Frontal cortex (tissue), 4 donors: ENCODE results near the gene FGF21. TPM values are rescaled to one million over a fixed set of nuclear protein-coding genes. Genes with fewer than 3 reads are reported as not detected.

Experiments used
- DNase-seq, 2 donors: peaks; one replicate each; pipeline ENCODE4 v3.0.0; 2012; ENCODE audit warnings: low spot score in 2 of 2
- FAIRE-seq: peaks from 2 replicates; lab custom pipeline; 2012; peaks lifted over from hg19 to GRCh38; lab: Jason Lieb, UNC
- total RNA-seq: library from RNA; depleted of rRNA; stranded (reverse); fragments of >200 nt; gene quantifications from one replicate; pipeline ENCODE4 v1.2.3, GENCODE V29; 2014
- donor health status: control.
- donor health status: control.
- donor health status: control.

The FGF21 gene
- total RNA-seq, 1 donor from 2014 or later = not detected

- peak; percentile 71 to 75 for DNase-seq
- no peak for FAIRE-seq
These were observed 30.2 kb upstream of the FGF21 start for GRCh38 chr19:48724796-48725753.

GRCh38 chr19:48726556-48726955 is 28.8 kb upstream of the FGF21 start:
- peak in 1 of 2 donors; percentile 37 for DNase-seq
- no peak for FAIRE-seq

GRCh38 chr19:48728911-48729664 is 26.2 kb upstream of the FGF21 start:
- FAIRE-seq (no peak), DNase-seq (no peak)

- FAIRE-seq (no peak), DNase-seq (no peak)
These were observed 23.9 kb upstream of the FGF21 start for GRCh38 chr19:48731452-48731851.

GRCh38 chr19:48734625-48735024 is 20.7 kb upstream of the FGF21 start:
- no peak for DNase-seq
- no peak for FAIRE-seq

GRCh38 chr19:48735031-48735615 is 20.2 kb upstream of the FGF21 start:
- DNase-seq (no peak), FAIRE-seq (no peak)

GRCh38 chr19:48737360-48737998 is 17.8 kb upstream of the FGF21 start:
- DNase-seq (no peak), FAIRE-seq (no peak)

GRCh38 chr19:48738557-48739403 is 16.5 kb upstream of the FGF21 start:
- FAIRE-seq = no peak
- DNase-seq = peak; percentile 91 to 96

- DNase-seq (no peak), FAIRE-seq (no peak)
These were observed 15.7 kb upstream of the FGF21 start for GRCh38 chr19:48739404-48740163.

- DNase-seq (no peak), FAIRE-seq (no peak)
These were observed 15.0 kb upstream of the FGF21 start, which contains the start of gene RASIP1 for GRCh38 chr19:48740164-48740972. TSS of gene RASIP1 (minus strand) at chr19:48740610. CDS start at chr19:48740282, 328 bp downstream.

- peak in 1 of 2 donors; percentile 63 for DNase-seq
- no peak for FAIRE-seq
These were observed 14.0 kb upstream of the FGF21 start for GRCh38 chr19:48741129-48741999.

GRCh38 chr19:48742096-48742495 is 13.2 kb upstream of the FGF21 start:
- FAIRE-seq = no peak
- no peak for DNase-seq

- FAIRE-seq = no peak
- DNase-seq = peak; percentile 82 to 86
These were observed 9.9 kb upstream of the FGF21 start for GRCh38 chr19:48745208-48745995.

GRCh38 chr19:48746110-48746509 is 9.2 kb upstream of the FGF21 start:
- FAIRE-seq (no peak), DNase-seq (no peak)

GRCh38 chr19:48746738-48747575 is 8.4 kb upstream of the FGF21 start, which contains the start of gene IZUMO1:
TSS of gene IZUMO1 (minus strand) at chr19:48746909. CDS start at chr19:48745859, 1,050 bp downstream.
- DNase-seq (peak; percentile 81 to 82), FAIRE-seq (no peak)
